Colonic mucosa (tissue), 4 donors: ENCODE data around the gene MSTO1. TPM values are rescaled to one million over a fixed set of nuclear protein-coding genes. Genes with fewer than 3 reads are reported as not detected.
A peak's percentile ranks its signal among the peaks of the same experiment; 100 is the strongest.
"Not testable (repeated sequence)": the region's sequence is repeated elsewhere in the genome, so short reads cannot be mapped to it uniquely, and the experiment has no call there.

Experiments used
- DNase-seq: peaks from one replicate; pipeline ENCODE4 v3.0.0-alpha.2; 2020
- H3K27ac ChIP-seq: fragments of 200-600 bp; one replicate; pipeline ENCODE4 v1.8.0; 2021
- H3K27me3 ChIP-seq: fragments of 200-600 bp; one replicate; pipeline ENCODE4 v1.8.0; 2021
- H3K36me3 ChIP-seq: fragments of 200-600 bp; one replicate; pipeline ENCODE4 v1.8.0; 2021
- H3K4me1 ChIP-seq: fragments of 200-600 bp; one replicate; pipeline ENCODE4 v1.8.0; 2021; ENCODE audit warnings: mild to moderate bottlenecking
- H3K4me3 ChIP-seq: fragments of 200-600 bp; one replicate; pipeline ENCODE4 v1.8.0; 2021
- H3K9ac ChIP-seq, 2 donors: one replicate each; pipeline ENCODE4 v1.7.0; 2013; ENCODE audit warnings: control low read depth in 2 of 2, low read depth in 2 of 2, low read length in 2 of 2
- H3K9me3 ChIP-seq: fragments of 200-600 bp; one replicate; pipeline ENCODE4 v1.8.0; 2021
- CTCF ChIP-seq: fragments of 200-600 bp; IDR thresholded peaks from one replicate; pipeline ENCODE4 v1.8.0; 2022; ENCODE audit warnings: antibody characterized with exemption, mild to moderate bottlenecking
- intact Hi-C: fragments of 100-400 bp; cut with DNase I; formaldehyde crosslinking; loops from one replicate; pipeline ENCODE4 v1.14.1; 2022
- total RNA-seq, 2 donors: library from RNA; stranded (reverse); fragmentation: NEBNext Ultra II Directional in 1 of 2; extraction: Animal tissue kit (Norgen Biotek cat#: 25700) in 1 of 2; gene quantifications; one replicate each; pipeline ENCODE4 v1.2.1, GENCODE V29; 2021
- donor health status: healthy.
- donor health status: DM: no; HTN: no; CAD: no.
- donor health status: DM: no; HTN: no; CAD: no.

Gene MSTO1
- total RNA-seq, 2 donors from 2014 or later: 15.5 to 26.2 TPM

GRCh38 chr1:155570593-155570990 is 39.4 kb upstream of the MSTO1 start:
- DNase-seq: no peak
- intact Hi-C loops: no loop called here
- Histone ChIP-seq H3K4me3 (no peak overlapping the region), H3K27me3 (no peaks in the 10 kb centered on the region), H3K27ac (no peak overlapping the region), H3K36me3 (no peaks in the 10 kb centered on the region), H3K9me3 (no peaks in the 10 kb centered on the region), H3K9ac (no peak overlapping the region), H3K4me1 (no peaks in the 10 kb centered on the region)
- no peak for TF ChIP-seq CTCF

- no peaks in the 10 kb centered on the region for H3K27me3 ChIP-seq
- DNase-seq: no peak
- intact Hi-C loops: no loop called here
- H3K4me1 ChIP-seq: no peaks in the 10 kb centered on the region
- H3K27ac ChIP-seq: no peak overlapping the region
- H3K4me3 ChIP-seq: no peak overlapping the region
- no peak for TF ChIP-seq CTCF
- H3K9ac ChIP-seq: no peak overlapping the region
- H3K9me3 ChIP-seq: no peaks in the 10 kb centered on the region
- H3K36me3 ChIP-seq: no peaks in the 10 kb centered on the region
These were observed 35.9 kb upstream of the MSTO1 start for GRCh38 chr1:155574077-155574476.

GRCh38 chr1:155575608-155576007 is 34.4 kb upstream of the MSTO1 start:
- intact Hi-C loops, H3K27ac ChIP-seq, H3K9ac ChIP-seq, H3K9me3 ChIP-seq, H3K4me3 ChIP-seq, DNase-seq, H3K27me3 ChIP-seq, H3K36me3 ChIP-seq, H3K4me1 ChIP-seq: not testable (repeated sequence)

- H3K4me3 ChIP-seq, H3K36me3 ChIP-seq, H3K27ac ChIP-seq, H3K4me1 ChIP-seq, intact Hi-C loops, H3K9me3 ChIP-seq, H3K27me3 ChIP-seq, H3K9ac ChIP-seq, DNase-seq: not testable (repeated sequence)
These were observed 26.2 kb upstream of the MSTO1 start for GRCh38 chr1:155583846-155584245.

- H3K9me3 ChIP-seq, H3K27ac ChIP-seq, H3K36me3 ChIP-seq, H3K4me1 ChIP-seq, intact Hi-C loops, DNase-seq, H3K27me3 ChIP-seq, H3K9ac ChIP-seq, H3K4me3 ChIP-seq: not testable (repeated sequence)
These were observed 20.7 kb upstream of the MSTO1 start for GRCh38 chr1:155589282-155589681.

GRCh38 chr1:155590516-155591247 is 19.3 kb upstream of the MSTO1 start:
- DNase-seq, H3K36me3 ChIP-seq, H3K4me1 ChIP-seq, H3K27me3 ChIP-seq, intact Hi-C loops, H3K9ac ChIP-seq, H3K27ac ChIP-seq, H3K9me3 ChIP-seq, H3K4me3 ChIP-seq: not testable (repeated sequence)

- intact Hi-C loops: loop anchor here (2.0 kb wide), 1 partner anchor 341 kb away; no protein-coding TSS in a partner anchor
- no peak overlapping the region for H3K9ac ChIP-seq
- peak; percentile 53 for TF ChIP-seq CTCF
- no peaks in the 10 kb centered on the region for H3K4me1 ChIP-seq
- DNase-seq: peak; percentile 32
- no peaks in the 10 kb centered on the region for H3K27me3 ChIP-seq
- H3K27ac ChIP-seq: no peak overlapping the region
- no peaks in the 10 kb centered on the region for H3K36me3 ChIP-seq
- H3K4me3 ChIP-seq: no peak overlapping the region
- no peaks in the 10 kb centered on the region for H3K9me3 ChIP-seq
These were observed 18.2 kb upstream of the MSTO1 start for GRCh38 chr1:155591770-155592169.

GRCh38 chr1:155595877-155596474 is 14.0 kb upstream of the MSTO1 start:
- H3K9me3 ChIP-seq, H3K36me3 ChIP-seq, H3K4me1 ChIP-seq, H3K9ac ChIP-seq, DNase-seq, intact Hi-C loops, H3K27ac ChIP-seq, H3K4me3 ChIP-seq, H3K27me3 ChIP-seq: not testable (repeated sequence)
